Measurements from ENCODE around the gene ARGLU1. TPM values are rescaled to one million over a fixed set of nuclear protein-coding genes. Genes with fewer than 3 reads are reported as not detected.
A peak's percentile ranks its signal among the peaks of the same experiment; 100 is the strongest.

The ARGLU1 gene
- total and polyA plus RNA-seq, 7 donors: 23.2 to 43.5 (median 23.9) TPM

- H3K4me1 ChIP-seq: no peaks in the 10 kb centered on the region
- H3K36me3 ChIP-seq (ENCODE audit: insufficient read depth in 1 of 2, low read depth in 1 of 2): no peaks in the 10 kb centered on the region
- TF ChIP-seq CTCF (IDR thresholded peaks at IDR 0.05): no peak
- WGBS, 3 donors: 69 to 72% (median 71%) methylated on average over 10 of the region's 10 CpGs
- no peaks in the 10 kb centered on the region for H3K9me3 ChIP-seq
- H3K27me3 ChIP-seq (ENCODE audit: insufficient read depth in 3 of 3, low read length in 2 of 3): no peaks in the 10 kb centered on the region
- no peak overlapping the region for H3K27ac ChIP-seq
- ATAC-seq (no peak), DNase-seq (no peak)
- intact Hi-C loops (cut with DNase I): no loop called here
- no peak overlapping the region for H3K4me3 ChIP-seq
Measured at GRCh38 chr13:106596275-106596937, 28.5 kb upstream of the ARGLU1 start.

- no peak for TF ChIP-seq CTCF (IDR thresholded peaks at IDR 0.05)
- ATAC-seq (no peak), DNase-seq (peak; percentile 35 to 54)
- no peak overlapping the region for H3K27ac ChIP-seq
- no peaks in the 10 kb centered on the region for H3K9me3 ChIP-seq
- no peaks in the 10 kb centered on the region for H3K36me3 ChIP-seq (ENCODE audit: insufficient read depth in 1 of 2, low read depth in 1 of 2)
- H3K4me1 ChIP-seq: no peaks in the 10 kb centered on the region
- H3K4me3 ChIP-seq: no peak overlapping the region
- WGBS, 3 donors: 63 to 72% (median 69%) methylated on average over 6 of the region's 6 CpGs
- H3K27me3 ChIP-seq (ENCODE audit: insufficient read depth in 3 of 3, low read length in 2 of 3): no peaks in the 10 kb centered on the region
- intact Hi-C loops (cut with DNase I): no loop called here
Measured at GRCh38 chr13:106595625-106596024, 27.7 kb upstream of the ARGLU1 start.

- intact Hi-C loops (cut with DNase I): no loop called here
- whole genome bisulfite sequencing, 3 donors: 66 to 82% (median 78%) methylated on average over 4 of the region's 4 CpGs
- H3K9me3 ChIP-seq: no peaks in the 10 kb centered on the region
- no peak for TF ChIP-seq CTCF (IDR thresholded peaks at IDR 0.05)
- H3K4me3 ChIP-seq: no peak overlapping the region
- no peaks in the 10 kb centered on the region for H3K4me1 ChIP-seq
- H3K27me3 ChIP-seq (ENCODE audit: insufficient read depth in 3 of 3, low read length in 2 of 3): no peaks in the 10 kb centered on the region
- ATAC-seq (no peak), DNase-seq (no peak)
- no peak overlapping the region for H3K27ac ChIP-seq
- no peaks in the 10 kb centered on the region for H3K36me3 ChIP-seq (ENCODE audit: insufficient read depth in 1 of 2, low read depth in 1 of 2)
Measured at GRCh38 chr13:106594980-106595379, 27.0 kb upstream of the ARGLU1 start.

- no peak for ATAC-seq
- 86 to 91% (median 87%) methylated on average over 5 of the region's 5 CpGs for WGBS, 3 donors
Measured at GRCh38 chr13:106593132-106593531, 25.2 kb upstream of the ARGLU1 start.

More at GRCh38 chr13:106593132-106593531, 25.2 kb upstream of the ARGLU1 start:
- Histone ChIP-seq H3K4me1 (no peaks in the 10 kb centered on the region), H3K4me3 (no peak overlapping the region), H3K27me3 (ENCODE audit: insufficient read depth in 3 of 3, low read length in 2 of 3) (no peaks in the 10 kb centered on the region), H3K27ac (no peak overlapping the region), H3K9me3 (no peaks in the 10 kb centered on the region), H3K36me3 (ENCODE audit: insufficient read depth in 1 of 2, low read depth in 1 of 2) (no peaks in the 10 kb centered on the region)
- intact Hi-C loops (cut with DNase I): no loop called here
- DNase-seq: no peak
- no peak for TF ChIP-seq CTCF (IDR thresholded peaks at IDR 0.05)

All from psoas muscle (tissue), 8 donors.